HG02938 (cell line): ENCODE measurements around the gene COL4A2.
"Not testable (repeated sequence)": the region's sequence is repeated elsewhere in the genome, so short reads cannot be mapped to it uniquely, and the experiment has no call there.

Experiments
- ATAC-seq: cut with Tn5 transposase; IDR thresholded peaks from one replicate; pipeline ENCODE4 v1.9.1; 2021; ENCODE audit warnings: mild to moderate bottlenecking, moderate library complexity; ENCODE audit not compliant: unreplicated experiment

The COL4A2 gene

DNA sequence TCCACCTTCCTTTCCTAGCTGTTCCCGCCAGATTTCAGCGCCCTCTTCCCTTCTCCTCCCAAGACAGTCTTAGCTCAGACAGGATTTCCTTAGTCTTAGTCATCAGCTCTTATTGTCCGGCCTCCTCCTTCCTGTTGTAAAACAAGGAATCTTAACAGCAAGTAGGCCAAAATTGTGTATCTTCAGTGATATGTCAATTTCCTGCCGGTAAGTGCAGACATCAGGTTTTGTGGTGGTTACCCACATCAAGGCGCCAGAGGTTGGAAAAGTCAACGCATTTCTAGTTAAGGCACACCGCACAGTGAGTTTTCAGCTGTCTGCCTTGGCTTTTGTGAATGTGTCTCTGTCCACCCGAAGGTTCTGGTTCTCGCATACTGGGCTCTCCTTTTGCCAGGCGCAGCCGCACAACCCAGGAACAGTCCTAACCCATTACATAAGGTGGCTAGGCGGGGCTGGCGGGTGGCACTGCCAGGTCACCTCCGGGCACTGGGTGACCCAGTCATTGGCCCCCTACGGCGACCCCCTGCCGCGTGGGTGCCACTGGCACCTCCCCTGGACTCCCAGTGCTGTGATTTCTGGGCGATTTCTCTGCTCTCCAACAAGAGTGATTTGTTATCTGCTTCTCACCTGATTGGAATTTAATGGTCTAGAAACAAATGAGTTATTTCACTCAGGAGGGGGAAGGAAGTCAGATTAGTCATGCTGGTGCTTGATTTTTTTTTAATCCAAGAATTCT is 12.9 kb downstream of the COL4A2 start:
- ATAC-seq: no peak

DNA sequence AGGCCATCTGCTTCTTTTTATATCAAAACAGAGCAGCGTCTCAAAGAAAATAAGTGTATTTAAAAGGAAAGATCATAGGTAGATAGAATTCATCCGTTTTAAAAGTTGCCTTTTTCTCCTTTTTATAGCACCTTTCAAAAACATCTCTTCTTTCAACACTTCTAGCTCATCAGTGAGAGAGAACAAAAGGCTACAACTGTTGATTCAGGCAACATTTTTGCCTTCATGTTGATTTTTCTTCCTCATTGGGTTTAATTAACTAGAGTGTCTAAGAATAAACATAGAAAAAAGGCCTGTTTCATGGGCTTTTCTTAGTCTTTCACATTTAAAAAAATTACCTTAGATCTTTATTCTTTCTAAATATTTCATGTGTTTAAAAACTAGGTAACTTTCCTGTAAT is 13.6 kb downstream of the COL4A2 start:
- no peak for ATAC-seq

DNA sequence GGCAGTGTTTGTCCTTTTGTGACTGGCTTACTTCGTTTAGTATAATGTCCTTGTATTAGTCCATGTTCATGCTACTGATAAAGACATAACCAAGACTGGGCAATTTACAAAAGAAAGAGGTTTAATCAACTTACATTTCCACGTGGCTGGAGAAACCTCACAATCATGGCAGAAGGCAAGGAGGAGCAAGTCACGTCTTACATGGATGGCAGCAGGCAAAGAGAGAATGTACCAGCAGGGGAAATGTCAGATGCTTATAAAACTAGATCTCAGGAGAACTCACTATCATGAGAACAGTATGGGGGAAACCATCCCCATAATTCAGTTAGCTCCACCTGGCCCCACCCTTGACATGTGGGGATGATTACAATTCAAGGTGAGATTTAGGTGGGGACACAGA is 14.5 kb downstream of the COL4A2 start:
- ATAC-seq: not testable (repeated sequence)

DNA sequence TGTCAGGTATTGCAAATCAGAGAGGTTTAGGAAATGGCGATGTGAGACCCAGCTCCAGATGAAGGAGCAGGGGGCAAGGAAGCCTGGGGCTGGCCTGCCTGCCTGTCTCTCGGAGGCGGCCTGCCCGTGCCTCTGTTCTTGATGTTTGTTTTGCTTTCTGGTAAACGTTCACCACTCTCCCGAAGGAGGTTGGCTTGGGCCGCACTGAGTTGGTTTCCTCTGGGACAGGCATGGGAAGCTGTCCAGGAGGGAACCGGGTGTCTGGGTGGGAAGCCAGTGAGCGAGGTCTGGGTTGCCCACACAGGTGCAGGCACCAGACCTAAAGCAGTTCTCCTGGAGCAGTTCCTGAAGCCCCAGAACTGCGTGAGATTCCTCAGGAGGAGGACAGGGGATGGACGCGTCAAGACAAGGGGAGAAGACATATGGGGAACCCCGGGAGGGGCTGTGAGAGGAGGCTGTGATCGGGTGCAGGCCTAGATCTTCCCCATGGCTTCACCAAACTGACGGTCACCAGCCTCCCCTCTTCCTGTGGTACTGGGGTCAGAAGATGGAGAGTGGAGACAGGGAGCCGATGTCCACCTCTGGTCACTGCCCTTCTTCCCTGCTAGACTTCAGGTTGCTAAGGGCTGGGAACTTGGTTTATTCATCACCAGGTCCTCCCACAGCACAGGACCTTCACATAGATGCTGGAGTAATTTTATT is 15.2 kb downstream of the COL4A2 start:
- no peak for ATAC-seq

DNA sequence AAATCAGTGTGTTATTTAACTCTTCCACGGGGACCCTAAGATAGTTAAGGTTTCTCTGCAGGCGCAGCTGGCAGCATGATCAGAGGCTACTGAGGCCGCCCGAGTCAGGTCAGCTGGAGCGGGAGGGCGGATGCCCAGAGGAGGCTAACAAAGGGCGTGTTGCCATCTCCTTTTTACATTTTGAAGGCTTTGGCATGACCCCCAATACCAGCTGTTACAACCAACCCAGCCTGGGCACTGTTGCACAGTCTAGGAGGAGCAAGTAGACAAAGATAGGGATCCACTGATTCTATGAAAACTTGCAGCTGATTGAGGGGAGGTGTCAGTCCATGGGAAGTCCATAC is 15.7 kb downstream of the COL4A2 start:
- ATAC-seq: no peak

DNA sequence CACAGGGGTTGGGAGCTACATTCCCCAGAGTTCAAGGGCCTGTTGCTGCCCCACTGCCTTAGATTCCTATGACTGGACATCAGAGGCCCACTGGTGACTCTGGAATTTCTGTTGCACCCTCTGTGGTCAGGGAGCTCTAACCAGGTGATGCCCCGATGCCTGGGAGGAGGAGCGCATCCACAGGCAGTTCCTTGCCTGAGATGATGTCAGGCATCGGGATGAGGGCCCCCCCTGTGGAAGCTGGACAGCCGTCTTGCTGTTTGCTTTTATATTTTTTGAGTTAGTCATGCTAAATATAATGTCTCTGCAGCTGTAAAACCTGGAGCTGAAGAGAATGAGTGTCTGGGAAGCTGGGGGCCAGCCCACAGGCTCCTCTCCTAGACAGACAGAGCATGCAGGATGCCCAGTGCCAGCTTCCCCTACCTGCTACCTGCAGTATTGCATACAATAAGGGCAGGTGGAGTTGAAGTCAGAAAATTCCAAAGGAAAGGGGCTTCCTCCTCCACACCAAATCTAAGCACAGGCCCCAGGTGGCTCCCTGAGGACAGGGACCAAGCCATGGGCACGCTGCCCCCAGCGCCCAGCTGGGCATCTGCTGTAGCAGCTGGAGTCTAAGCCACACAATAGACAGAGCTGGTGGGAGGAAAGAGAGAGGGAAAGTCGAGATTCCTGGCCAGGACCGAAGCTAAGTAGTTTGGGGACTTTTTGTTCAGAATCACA is 16.2 kb downstream of the COL4A2 start:
- no peak for ATAC-seq

DNA sequence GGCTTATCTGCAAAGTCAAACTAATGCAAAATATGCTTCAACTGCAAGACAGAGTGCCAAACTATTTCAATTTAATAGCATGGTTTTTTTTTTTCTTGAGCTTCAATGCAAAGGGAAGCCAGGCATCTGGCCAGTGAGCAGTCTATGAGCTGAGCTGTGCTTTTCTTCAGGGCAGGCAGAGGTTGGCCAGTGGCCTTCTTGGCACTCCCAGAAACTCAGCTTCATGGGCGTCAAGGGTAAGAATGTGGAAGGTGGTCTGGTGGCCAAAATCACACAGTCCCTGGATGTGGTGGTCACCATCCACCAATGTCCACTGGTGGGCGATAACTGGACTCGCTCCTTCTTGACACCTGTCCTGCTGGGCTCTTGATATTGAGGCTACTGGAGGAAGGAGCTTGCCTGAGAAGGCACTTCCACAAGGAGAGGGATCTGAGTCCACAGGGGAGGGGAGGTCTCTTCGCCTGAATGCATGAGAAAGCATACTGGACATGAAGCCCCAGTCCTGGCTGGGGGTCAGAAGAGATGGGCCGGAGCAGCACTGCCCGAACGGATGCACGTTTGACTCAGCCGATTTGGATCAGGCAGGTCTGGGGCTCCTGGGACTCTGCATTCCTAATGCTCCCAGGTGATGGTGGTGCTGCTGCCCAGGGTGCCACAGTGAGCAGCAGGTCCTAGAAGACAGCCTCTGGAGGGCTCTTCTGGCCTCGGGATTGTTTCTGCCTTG is 17.1 kb downstream of the COL4A2 start:
- ATAC-seq: no peak

DNA sequence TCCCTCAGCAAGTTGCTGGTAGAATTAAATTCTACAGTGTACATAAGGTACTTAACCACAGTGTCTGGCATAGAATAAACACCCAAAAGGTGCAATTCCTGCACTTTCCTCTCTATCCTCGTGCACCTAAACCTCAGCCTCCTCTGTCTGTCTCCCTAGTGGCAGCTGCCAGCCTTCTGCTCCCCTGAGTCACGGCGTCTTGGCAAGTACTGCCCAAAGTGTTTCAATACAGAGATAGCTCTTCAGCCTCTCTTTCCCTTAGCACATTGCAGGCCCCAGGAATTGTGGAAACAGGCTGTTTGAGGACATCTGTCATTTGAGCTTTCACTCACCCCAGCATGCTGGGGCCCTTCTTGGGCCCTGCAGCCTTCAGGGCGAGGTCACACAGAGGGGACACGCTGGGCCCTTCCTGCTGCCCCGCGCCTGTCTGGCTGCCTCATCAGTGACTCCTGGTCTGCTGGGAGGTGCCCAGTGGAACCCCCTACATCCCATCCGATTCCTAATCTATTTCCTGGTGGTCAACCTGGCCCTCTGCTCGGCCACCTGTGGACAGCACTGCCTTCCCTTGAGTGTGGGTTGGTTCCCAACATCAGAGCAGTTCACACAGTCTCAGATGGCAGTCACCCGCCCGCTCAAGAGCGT is 19.3 kb downstream of the COL4A2 start:
- no peak for ATAC-seq

DNA sequence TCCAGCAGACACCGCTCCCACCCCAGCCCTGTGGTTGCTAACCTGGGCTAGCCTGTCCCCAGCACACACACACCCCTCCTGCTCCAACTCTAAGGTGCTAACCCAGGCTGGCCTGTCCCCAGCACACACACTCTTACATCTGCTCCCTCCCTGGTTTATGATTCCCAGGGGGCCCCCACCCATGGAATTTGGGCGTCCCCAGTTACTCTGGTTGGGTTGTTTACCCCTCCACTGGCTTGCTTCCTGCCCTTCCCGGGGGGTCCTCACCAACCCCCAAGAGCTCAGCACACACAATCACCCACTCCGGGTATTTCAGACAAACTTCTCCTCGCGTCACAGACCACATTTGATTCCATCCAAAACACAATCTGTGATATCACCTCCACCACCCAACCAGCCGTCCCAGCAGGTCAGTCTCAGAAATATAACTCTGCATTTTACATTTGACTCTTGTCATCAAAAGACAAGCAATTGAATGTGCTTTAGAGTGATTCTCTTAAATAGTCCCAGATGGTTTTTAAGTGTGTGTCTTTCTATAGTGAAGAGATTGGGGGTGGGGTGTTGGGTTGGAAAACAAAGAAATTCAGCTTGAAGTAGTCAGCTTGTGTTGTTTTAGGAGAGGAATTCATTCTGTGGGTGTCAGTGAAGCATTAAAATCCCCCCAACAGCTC is 20.1 kb downstream of the COL4A2 start:
- no peak for ATAC-seq

DNA sequence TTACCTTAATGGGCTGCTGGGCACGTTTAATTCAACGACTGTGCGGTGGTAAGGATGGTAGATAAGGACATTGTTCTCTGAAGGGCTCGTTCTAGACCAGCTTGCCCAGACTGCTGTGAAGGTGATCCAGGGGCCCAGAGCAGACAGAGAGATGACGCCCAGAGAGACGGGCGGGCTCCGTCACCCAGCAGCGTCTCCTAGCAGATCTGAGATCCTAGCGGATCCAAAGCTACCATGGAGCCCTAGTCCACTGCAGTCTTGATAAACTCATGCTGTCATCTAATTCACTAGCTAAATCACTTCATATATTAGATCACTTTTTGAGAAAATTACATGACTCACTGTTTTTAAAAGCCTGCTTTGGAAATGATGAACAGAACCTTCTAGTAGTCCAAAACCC is 21.5 kb downstream of the COL4A2 start:
- no peak for ATAC-seq

DNA sequence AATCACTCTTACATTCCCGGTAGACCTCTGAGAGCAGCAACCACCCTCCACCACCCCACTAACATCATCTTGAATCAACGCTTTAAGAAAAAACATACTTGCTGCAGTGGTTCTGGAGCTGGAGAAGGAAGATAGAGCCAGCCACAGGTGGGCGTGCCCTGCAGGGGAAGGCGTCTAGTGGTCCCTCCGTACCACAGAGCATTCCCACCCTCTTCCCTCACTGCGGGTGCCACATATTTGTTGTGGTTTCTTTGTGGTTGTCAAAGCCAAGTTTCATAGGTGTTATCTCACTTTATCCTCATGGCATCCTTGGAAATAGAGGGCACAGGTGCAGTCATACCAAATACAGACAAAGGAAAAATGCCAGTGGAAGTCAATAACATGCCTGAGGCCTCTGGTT is 22.2 kb downstream of the COL4A2 start:
- ATAC-seq: no peak

DNA sequence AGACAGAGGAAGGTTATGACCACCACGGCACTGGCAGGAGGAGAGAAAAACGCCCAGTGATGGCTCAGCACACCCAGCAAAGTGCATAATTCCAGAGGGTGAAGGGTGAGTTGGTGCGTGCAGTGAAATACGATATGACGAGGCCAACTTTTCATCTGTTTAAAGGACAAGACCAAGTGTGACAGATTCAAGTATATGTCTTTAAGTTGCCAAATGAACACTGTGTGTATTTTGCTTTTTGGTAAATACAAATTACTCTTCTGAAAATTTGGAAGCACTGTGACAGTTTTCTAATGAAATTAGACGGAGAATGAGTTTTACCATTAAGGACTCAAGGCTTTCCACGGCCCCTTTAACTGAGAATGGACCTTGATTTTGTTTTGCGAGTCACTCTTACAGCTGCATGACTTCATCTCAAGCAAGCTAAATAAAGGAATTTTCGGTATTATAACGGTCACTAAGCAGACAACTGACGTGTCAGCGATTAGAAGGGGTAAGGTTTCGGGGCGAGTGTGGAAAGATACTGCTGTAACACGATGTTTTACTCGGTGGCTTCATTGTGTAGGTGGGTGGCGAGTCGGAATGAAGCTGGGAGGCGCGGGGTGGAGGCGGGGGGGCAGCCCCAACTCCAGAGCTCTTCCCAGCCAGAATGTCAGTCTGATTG is 22.8 kb downstream of the COL4A2 start:
- ATAC-seq: no peak

DNA sequence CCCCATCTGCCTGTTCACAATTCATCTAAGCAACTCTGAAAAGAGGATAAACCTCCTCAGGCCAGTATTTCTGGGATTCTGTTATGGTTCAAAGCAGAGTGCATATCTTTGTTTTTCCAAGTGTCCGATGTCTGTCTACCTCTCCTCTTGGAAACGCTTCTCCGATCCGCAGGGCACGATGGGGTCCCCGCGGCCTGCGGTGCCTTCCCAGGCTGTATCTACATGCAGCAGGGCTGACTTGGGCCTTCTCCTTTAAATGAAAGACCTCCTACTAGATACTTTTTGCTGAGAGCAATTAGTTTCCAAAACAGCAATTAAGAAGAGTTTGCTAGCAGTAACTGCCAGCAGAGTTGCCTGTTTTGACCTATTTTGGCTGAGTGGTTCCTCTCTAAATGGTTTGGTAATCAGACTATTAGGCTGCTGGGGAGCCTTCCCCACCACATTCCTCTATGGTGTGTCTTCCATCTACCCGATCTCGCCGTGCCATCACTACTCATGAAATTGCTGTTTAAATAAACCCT is 23.5 kb downstream of the COL4A2 start:
- ATAC-seq: no peak

DNA sequence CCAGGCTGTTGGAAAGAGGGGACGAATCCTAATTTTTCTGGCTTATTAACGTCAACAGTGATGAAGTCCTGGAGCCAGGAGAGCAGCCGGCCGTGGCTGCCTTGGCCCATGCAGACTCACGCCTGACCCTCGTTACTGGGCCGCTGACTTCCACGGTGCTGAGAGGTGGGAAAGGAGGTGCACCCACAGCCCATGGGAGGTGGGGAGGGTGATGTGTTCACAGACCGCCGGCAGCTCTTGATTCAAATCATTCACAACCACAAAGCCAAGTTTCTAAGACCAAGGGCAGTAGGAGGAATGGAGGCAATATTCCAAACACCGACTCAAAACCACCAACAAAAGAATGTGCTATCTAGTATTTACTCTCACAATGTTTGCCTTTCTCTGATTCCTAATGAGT is 24.3 kb downstream of the COL4A2 start:
- no peak for ATAC-seq

DNA sequence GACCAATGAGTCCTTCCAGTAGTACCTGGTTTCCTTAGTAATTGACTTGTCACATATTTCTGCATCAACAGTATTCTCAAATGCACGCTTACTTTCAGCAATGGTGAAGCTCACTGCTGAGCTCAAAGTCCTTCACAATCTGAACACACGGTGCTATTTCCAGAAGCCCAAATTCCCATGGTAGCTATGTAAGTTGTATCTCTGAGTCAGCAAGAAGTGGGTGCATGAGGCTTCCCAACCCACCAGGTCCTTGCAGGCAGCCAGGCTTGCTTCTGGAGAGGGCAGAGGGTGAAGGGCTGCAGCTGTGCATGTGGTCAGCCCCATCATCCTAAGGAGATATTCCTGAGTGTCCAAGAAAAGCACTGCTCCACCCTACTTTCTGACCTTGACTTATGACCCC is 25.7 kb downstream of the COL4A2 start:
- no peak for ATAC-seq

DNA sequence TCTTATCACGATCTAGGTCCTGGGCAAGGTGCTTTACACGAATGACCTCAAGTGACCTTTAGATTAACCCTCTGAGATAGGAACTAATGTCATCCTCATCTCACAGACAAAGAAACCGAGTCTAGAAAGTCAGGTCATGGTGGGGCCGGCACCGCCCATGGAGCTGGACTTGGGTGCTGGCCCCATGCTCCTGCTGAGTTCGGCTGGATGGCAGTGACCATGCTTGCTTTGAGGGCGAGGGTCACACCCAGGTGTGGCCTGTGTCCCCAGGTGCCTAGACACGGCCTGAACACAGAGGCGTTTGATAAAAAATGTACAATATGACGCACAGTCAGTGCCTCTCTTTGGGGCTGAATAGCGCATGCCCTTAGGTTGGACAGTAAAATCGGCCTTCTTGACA is 26.8 kb downstream of the COL4A2 start:
- no peak for ATAC-seq

DNA sequence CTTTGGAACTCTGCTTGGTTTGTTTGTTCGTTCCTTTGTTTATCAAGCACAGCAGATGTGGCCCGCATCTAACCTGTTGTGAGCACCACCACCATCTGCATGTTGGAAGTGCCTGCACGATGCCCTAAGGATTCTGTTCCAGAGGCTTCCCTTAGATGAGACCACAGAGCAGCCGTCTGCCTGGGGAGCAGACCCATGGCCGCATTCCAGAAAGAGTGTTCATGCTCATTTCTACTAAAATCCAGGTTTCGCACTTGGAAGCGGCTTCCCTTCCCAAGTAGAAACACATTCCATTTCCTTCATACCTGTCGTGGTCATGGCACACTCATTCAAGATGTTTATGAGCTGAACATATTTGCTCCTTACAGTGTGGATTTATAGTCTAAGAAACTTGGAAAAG is 27.2 kb downstream of the COL4A2 start:
- no peak for ATAC-seq

DNA sequence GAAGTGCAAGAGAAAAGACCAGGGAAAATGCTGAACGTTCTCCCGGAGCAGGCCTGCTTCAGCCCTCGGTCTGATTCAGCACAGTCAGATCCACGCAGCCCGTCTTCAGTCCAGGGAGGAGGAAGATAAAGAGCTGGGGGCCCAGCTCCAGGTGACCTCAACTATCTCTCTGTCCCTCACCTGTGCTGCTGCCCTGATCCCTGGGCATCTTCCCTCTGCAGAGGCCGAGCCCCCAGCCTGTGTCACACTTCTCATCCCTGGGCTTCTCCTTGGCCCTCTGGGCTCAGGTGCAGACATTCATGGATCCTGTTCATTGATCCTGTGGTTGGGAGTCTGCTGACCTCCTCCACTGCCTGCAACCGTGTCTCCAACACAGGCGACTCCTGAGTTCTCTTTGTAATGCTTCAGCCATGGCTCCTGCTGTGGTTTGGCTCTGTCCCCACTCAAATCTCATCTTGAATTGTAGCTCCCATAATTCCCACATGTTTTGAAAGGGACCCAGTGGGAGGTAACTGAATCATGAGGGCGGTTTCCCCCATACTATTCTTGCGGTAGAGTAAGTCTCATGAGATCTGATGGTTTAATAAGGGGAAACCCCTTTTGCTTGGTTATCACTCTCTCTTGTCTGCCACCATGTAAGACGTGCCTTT is 27.9 kb downstream of the COL4A2 start:
- ATAC-seq: no peak

DNA sequence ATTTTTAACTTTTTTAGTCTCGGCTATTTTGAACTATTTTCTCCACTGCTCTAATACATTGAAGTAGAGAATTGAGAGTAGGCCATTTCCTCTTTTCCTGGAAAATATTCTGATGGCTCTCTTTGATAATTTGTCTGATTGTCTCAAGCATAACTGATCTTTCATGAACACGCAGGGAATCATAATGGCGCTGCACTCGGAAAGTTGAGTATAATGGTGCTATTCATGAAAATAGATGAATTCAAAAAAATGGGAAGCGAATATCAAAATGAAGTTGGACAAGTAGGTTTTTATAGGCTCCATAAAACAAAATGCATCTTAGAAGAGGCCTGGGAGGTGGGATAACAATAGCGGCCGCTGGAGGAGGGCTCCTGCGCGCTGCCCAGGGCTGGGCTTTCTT is 29.0 kb downstream of the COL4A2 start:
- ATAC-seq: no peak
